Panc1 (cell line): ENCODE data around the gene FSIP1. TPM values are rescaled to one million over a fixed set of nuclear protein-coding genes. Genes with fewer than 3 reads are reported as not detected.
A peak's percentile ranks its signal among the peaks of the same experiment; 100 is the strongest.

Experiments used
- ATAC-seq: fragments of 200-7000 bp; cut with Tn5 transposase; 2 replicates; pipeline ENCODE4 v1.9.1; 2020; ENCODE audit warnings: mild to moderate bottlenecking, moderate library complexity
- BruUV-seq: library from RNA; stranded (reverse); fragments of 400-500 nt; replicated peaks from 2 replicates; lab custom pipeline; 2021; lab: Mats Ljungman, UMichigan
- CTCF ChIA-PET: fragments of 300-600 bp; sonication (Branson Sonifier 250); formaldehyde crosslinking; loops from one replicate; lab custom pipeline; 2022; ENCODE audit warnings: antibody characterized with exemption; lab: Charles Lee
- POLR2A ChIA-PET: fragments of 300-600 bp; sonication (Branson Sonifier 250); formaldehyde crosslinking; loops from one replicate; lab custom pipeline; 2022; ENCODE audit warnings: antibody characterized with exemption; lab: Charles Lee
- DNase-seq: peaks from one replicate; pipeline ENCODE4 v3.0.0-alpha.2; 2010; ENCODE audit warnings: low read depth, low spot score
- H3K27ac ChIP-seq: 2 replicates; pipeline ENCODE4 v1.5.1; 2011; ENCODE audit warnings: mild to moderate bottlenecking, low read length, inconsistent platforms
- H3K27me3 ChIP-seq: fragments of 200-500 bp; sonication (Bioruptor generic); 2 replicates; pipeline ENCODE4 v1.6.0; 2014; ENCODE audit warnings: low read length, inconsistent platforms; ENCODE audit not compliant: control insufficient read depth, insufficient read depth
- H3K36me3 ChIP-seq: fragments of 200-500 bp; sonication (Bioruptor generic); 2 replicates; pipeline ENCODE4 v1.5.1; 2014; ENCODE audit warnings: inconsistent platforms, mild to moderate bottlenecking, low read length, moderate library complexity; ENCODE audit not compliant: control insufficient read depth, insufficient read depth
- H3K4me1 ChIP-seq: 2 replicates; pipeline ENCODE4 v1.5.1; 2011; ENCODE audit warnings: inconsistent platforms, mild to moderate bottlenecking, low read length, moderate library complexity; ENCODE audit not compliant: control insufficient read depth, insufficient read depth
- H3K4me3 ChIP-seq, 2 experiments: 2 replicates each; pipeline ENCODE4 v1.5.1; 2011 to 2012; ENCODE audit warnings: low read depth in 2 of 2, low read length in 2 of 2, mild to moderate bottlenecking in 2 of 2, inconsistent platforms in 1 of 2, moderate library complexity in 1 of 2
- H3K9me3 ChIP-seq: fragments of 200-500 bp; sonication (Bioruptor generic); 2 replicates; pipeline ENCODE4 v1.5.1; 2014; ENCODE audit warnings: low read depth, mild to moderate bottlenecking, inconsistent platforms, low read length, moderate library complexity; ENCODE audit not compliant: control insufficient read depth, insufficient read depth
- POLR2AphosphoS5 ChIP-seq: IDR thresholded peaks from 2 replicates; pipeline ENCODE4 v1.6.1; 2012; ENCODE audit warnings: mild to moderate bottlenecking, low read depth, low read length, moderate library complexity
- SIN3A ChIP-seq: IDR thresholded peaks from 2 replicates; pipeline ENCODE4 v1.6.1; 2012; ENCODE audit warnings: low read depth, mild to moderate bottlenecking, low read length, moderate library complexity, borderline replicate concordance; ENCODE audit not compliant: insufficient read depth
- TCF7L2 ChIP-seq: IDR thresholded peaks from 2 replicates; pipeline ENCODE4 v1.6.1; 2011; ENCODE audit warnings: mild to moderate bottlenecking, low read depth, low read length, inconsistent platforms
- in situ Hi-C: cut with HindIII; loops from 2 replicates; pipeline ENCODE4 v1.10.0; 2016; ENCODE audit warnings: low sequenced_read_pairs, low pct_unique_long_range_greater_than_20kb
- intact Hi-C: fragments of 100-400 bp; cut with micrococcal nuclease; formaldehyde crosslinking; loops from one replicate; pipeline ENCODE4 v1.10.0; 2022; ENCODE audit not compliant: unreplicated experiment
- total RNA-seq: library from RNA; stranded (reverse); gene quantifications from one replicate; pipeline ENCODE4 v1.2.1, GENCODE V29; 2021; ENCODE audit not compliant: unreplicated experiment
- TF ChIP-seq, protein P1 (sequence below): fragments of 450-650 bp; IDR thresholded peaks from 2 replicates; pipeline ENCODE4 v1.5.1; 2017; ENCODE audit warnings: mild to moderate bottlenecking
- TF ChIP-seq, protein P2 (sequence below), 2 experiments: IDR thresholded peaks; 2 replicates each; pipeline ENCODE4 v1.6.1; 2011 to 2012; ENCODE audit warnings: low read depth in 2 of 2, control low read depth in 1 of 2, low read length in 1 of 2, mild to moderate bottlenecking in 1 of 2, moderate library complexity in 1 of 2; ENCODE audit not compliant: insufficient read depth in 1 of 2

The FSIP1 gene
- total RNA-seq, 1 experiment from 2014 or later, result 1.4 TPM

DNA sequence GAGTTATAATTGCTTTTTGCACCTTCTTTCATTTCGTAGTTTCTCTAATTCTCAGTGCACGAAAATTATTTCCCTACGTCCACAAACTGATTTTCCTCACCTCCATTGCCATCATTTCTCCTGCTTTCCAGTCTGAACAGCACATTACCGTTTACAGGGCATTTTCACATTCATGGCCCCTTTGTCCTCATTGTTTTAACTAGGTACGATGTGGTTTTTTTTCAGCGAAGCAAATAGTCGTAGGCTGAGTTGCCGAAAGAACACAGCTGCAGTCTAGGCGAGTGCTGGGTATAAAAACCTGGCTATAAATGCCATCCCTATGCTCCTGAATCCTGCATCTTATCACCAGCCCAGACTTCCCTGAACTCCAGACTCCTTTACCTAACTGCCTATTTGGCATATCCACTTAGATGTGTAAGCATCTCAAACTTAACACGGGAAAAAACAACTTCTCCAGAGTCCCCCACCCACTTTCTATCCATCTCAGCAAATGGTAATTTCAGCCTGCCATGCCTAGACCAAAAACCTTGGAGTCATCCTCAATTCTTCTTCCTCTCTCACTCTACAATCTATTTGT lies 691 bp upstream of the FSIP1 start:
- ChIA-PET CTCF (no interaction called here), POLR2A (no interaction called here)
- ATAC-seq (no peak), DNase-seq (no peak)
- intact Hi-C loops, result loop anchor here (10.0 kb wide), 1 partner anchor 251 kb away; the partner anchor contains the start of gene SRP14
- Histone ChIP-seq H3K36me3 (no peaks in the 10 kb centered on the region), H3K27me3 (no peaks in the 10 kb centered on the region), H3K9me3 (no peaks in the 10 kb centered on the region), H3K27ac (peak overlapping the region; percentile 85), H3K4me1 (peaks cover 37% of the 10 kb centered on the region), H3K4me3 (peak overlapping the region; percentile 63 to 93)
- TSS peak; percentile 93 for BruUV-seq
- TF ChIP-seq TCF7L2 (no peak), SIN3A (no peak), POLR2AphosphoS5 (no peak)
- TF ChIP-seq, protein P1, sequence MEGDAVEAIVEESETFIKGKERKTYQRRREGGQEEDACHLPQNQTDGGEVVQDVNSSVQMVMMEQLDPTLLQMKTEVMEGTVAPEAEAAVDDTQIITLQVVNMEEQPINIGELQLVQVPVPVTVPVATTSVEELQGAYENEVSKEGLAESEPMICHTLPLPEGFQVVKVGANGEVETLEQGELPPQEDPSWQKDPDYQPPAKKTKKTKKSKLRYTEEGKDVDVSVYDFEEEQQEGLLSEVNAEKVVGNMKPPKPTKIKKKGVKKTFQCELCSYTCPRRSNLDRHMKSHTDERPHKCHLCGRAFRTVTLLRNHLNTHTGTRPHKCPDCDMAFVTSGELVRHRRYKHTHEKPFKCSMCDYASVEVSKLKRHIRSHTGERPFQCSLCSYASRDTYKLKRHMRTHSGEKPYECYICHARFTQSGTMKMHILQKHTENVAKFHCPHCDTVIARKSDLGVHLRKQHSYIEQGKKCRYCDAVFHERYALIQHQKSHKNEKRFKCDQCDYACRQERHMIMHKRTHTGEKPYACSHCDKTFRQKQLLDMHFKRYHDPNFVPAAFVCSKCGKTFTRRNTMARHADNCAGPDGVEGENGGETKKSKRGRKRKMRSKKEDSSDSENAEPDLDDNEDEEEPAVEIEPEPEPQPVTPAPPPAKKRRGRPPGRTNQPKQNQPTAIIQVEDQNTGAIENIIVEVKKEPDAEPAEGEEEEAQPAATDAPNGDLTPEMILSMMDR, result no peak
- TF ChIP-seq, protein P2, sequence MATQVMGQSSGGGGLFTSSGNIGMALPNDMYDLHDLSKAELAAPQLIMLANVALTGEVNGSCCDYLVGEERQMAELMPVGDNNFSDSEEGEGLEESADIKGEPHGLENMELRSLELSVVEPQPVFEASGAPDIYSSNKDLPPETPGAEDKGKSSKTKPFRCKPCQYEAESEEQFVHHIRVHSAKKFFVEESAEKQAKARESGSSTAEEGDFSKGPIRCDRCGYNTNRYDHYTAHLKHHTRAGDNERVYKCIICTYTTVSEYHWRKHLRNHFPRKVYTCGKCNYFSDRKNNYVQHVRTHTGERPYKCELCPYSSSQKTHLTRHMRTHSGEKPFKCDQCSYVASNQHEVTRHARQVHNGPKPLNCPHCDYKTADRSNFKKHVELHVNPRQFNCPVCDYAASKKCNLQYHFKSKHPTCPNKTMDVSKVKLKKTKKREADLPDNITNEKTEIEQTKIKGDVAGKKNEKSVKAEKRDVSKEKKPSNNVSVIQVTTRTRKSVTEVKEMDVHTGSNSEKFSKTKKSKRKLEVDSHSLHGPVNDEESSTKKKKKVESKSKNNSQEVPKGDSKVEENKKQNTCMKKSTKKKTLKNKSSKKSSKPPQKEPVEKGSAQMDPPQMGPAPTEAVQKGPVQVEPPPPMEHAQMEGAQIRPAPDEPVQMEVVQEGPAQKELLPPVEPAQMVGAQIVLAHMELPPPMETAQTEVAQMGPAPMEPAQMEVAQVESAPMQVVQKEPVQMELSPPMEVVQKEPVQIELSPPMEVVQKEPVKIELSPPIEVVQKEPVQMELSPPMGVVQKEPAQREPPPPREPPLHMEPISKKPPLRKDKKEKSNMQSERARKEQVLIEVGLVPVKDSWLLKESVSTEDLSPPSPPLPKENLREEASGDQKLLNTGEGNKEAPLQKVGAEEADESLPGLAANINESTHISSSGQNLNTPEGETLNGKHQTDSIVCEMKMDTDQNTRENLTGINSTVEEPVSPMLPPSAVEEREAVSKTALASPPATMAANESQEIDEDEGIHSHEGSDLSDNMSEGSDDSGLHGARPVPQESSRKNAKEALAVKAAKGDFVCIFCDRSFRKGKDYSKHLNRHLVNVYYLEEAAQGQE (IDR thresholded peaks at IDR 0.05; ENCODE audit: insufficient read depth in 1 of 2, low read depth in 2 of 2, low read length in 1 of 2), result no peak
- in situ Hi-C loops, result no loop called here

DNA sequence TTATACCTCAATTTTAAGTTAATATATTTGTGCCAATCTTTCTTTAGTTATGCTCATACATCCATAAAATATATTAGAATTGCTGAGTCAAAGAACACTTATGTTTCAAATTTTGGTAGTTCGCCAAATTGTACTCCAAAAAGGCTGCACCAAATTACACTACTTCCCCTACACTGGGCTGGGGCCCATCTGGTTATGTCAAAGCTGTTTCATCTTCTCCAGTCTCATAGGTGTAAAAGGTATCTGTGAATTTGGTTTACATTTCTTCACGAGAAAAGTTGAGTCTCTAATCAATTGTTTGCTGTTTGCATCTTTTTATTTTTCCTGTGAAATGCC lies 706 bp downstream of the FSIP1 start:
- ATAC-seq, result no peak
- H3K4me1 ChIP-seq, result peaks cover 37% of the 10 kb centered on the region
- CTCF ChIA-PET, result interaction anchor here (0.9 kb wide), 1 partner anchor 152 kb away, joined by 3 read pairs; the partner anchor contains the start of gene EIF2AK4
- peak overlapping the region; percentile 63 to 93 for H3K4me3 ChIP-seq
- no peaks in the 10 kb centered on the region for H3K36me3 ChIP-seq
- H3K27me3 ChIP-seq, result no peaks in the 10 kb centered on the region
- intact Hi-C loops (loop anchor here (10.0 kb wide), 1 partner anchor 253 kb away; the partner anchor contains the start of gene SRP14), in situ Hi-C loops (no loop called here)
- POLR2A ChIA-PET, result interaction anchor here (0.7 to 1.0 kb wide), 2 partner anchors 41 to 808 kb away, joined by 3 read pairs; no protein-coding TSS in a partner anchor
- no peak for DNase-seq
- no TSS peak for BruUV-seq
- H3K27ac ChIP-seq, result peak overlapping the region; percentile 82
- TF ChIP-seq, protein P2 (IDR thresholded peaks at IDR 0.05; ENCODE audit: insufficient read depth in 1 of 2, low read depth in 2 of 2, low read length in 1 of 2), result no peak
- TF ChIP-seq POLR2AphosphoS5, result no peak
- TF ChIP-seq, protein P1, result no peak
- no peak for TF ChIP-seq SIN3A
- TF ChIP-seq TCF7L2, result no peak
- no peaks in the 10 kb centered on the region for H3K9me3 ChIP-seq
